HepG2 (cell line): Measurements from ENCODE around the gene EIF4E. TPM values are rescaled to one million over a fixed set of nuclear protein-coding genes. Genes with fewer than 3 reads are reported as not detected.

Experiments used
- BHLHE40 ChIP-seq: IDR thresholded peaks from 2 replicates; pipeline ENCODE4 v1.6.1; 2011; ENCODE audit warnings: low read length, improper control_type of control experiment
- BRCA1 ChIP-seq: sonication (generic); formaldehyde crosslinking; IDR thresholded peaks from 2 replicates; pipeline ENCODE4 v1.4.0; 2020; ENCODE audit warnings: missing genetic modification reagents
- FIP1L1 ChIP-seq: fragments of 200-400 bp; formaldehyde crosslinking; IDR thresholded peaks from 2 replicates; pipeline ENCODE4 v1.6.1; 2018; ENCODE audit warnings: low read depth, mild to moderate bottlenecking, low read length, moderate library complexity, borderline replicate concordance; ENCODE audit not compliant: insufficient read depth
- HDAC1 ChIP-seq: sonication (generic); formaldehyde crosslinking; IDR thresholded peaks from 2 replicates; pipeline ENCODE4 v1.5.1; 2020; ENCODE audit warnings: mild to moderate bottlenecking, missing genetic modification reagents
- IKZF1 ChIP-seq: fragments of 450-650 bp; IDR thresholded peaks from 2 replicates; pipeline ENCODE4 v1.7.1; 2016
- MAFG ChIP-seq: sonication (generic); formaldehyde crosslinking; IDR thresholded peaks from 2 replicates; pipeline ENCODE4 v1.5.1; 2020; ENCODE audit warnings: mild to moderate bottlenecking, missing genetic modification reagents
- SKI ChIP-seq: fragments of 450-650 bp; IDR thresholded peaks from one replicate; pipeline ENCODE4 v1.6.1; 2018; ENCODE audit warnings: mild to moderate bottlenecking; ENCODE audit not compliant: partially characterized antibody
- SP4 ChIP-seq: sonication (generic); formaldehyde crosslinking; IDR thresholded peaks from 2 replicates; pipeline ENCODE4 v1.8.1; 2023; ENCODE audit warnings: mild to moderate bottlenecking, missing genetic modification reagents
- TBL1XR1 ChIP-seq: fragments of 150-350 bp; IDR thresholded peaks from 2 replicates; pipeline ENCODE4 v1.6.1; 2014; ENCODE audit warnings: borderline replicate concordance, low read length; ENCODE audit not compliant: partially characterized antibody
- YEATS2 ChIP-seq: sonication (generic); formaldehyde crosslinking; IDR thresholded peaks from 2 replicates; pipeline ENCODE4 v1.4.0; 2020; ENCODE audit warnings: missing genetic modification reagents, borderline replicate concordance
- ZKSCAN5 ChIP-seq: sonication (generic); formaldehyde crosslinking; IDR thresholded peaks from 2 replicates; pipeline ENCODE4 v1.5.1; 2020; ENCODE audit warnings: mild to moderate bottlenecking, missing genetic modification reagents
- ZNF33A ChIP-seq: sonication (generic); formaldehyde crosslinking; IDR thresholded peaks from 2 replicates; pipeline ENCODE4 v1.5.1; 2020; ENCODE audit warnings: missing genetic modification reagents, mild to moderate bottlenecking, moderate library complexity, borderline replicate concordance
- ZNF501 ChIP-seq: sonication (generic); formaldehyde crosslinking; IDR thresholded peaks from 2 replicates; pipeline ENCODE4 v1.5.1; 2020; ENCODE audit warnings: mild to moderate bottlenecking, moderate library complexity, missing genetic modification reagents
- ZNF644 ChIP-seq: IDR thresholded peaks from 2 replicates; pipeline ENCODE4 v1.6.1; 2016; ENCODE audit warnings: low read depth
- ZNF720 ChIP-seq: sonication (generic); formaldehyde crosslinking; IDR thresholded peaks from 2 replicates; pipeline ENCODE4 v1.4.0; 2020; ENCODE audit warnings: missing genetic modification reagents
- ZNF766 ChIP-seq: sonication (generic); formaldehyde crosslinking; IDR thresholded peaks from 2 replicates; pipeline ENCODE4 v1.5.0; 2020; ENCODE audit warnings: missing genetic modification reagents, borderline replicate concordance
- ZSCAN22 ChIP-seq: sonication (generic); formaldehyde crosslinking; IDR thresholded peaks from 2 replicates; pipeline ENCODE4 v1.4.0; 2020; ENCODE audit warnings: mild to moderate bottlenecking, missing genetic modification reagents
- ZSCAN30 ChIP-seq: sonication (generic); formaldehyde crosslinking; IDR thresholded peaks from 2 replicates; pipeline ENCODE4 v1.5.0; 2020; ENCODE audit warnings: mild to moderate bottlenecking, missing genetic modification reagents
- polyA plus RNA-seq, 8 experiments: library from polyadenylated mRNA; depleted of rRNA in 3 of 8; stranded (reverse) in 7 of 8; unstranded in 1 of 8; fragments of >200 nt; fragmentation: Illumina TruSeq in 4 of 8; extraction: Trizol in 4 of 8; gene quantifications; 2 replicates each; pipeline versions ENCODE4 v1.2.1 to v1.2.3, GENCODE V29; 2011 to 2016; ENCODE audit warnings: low read depth in 4 of 8, missing spikeins in 1 of 8, mixed read lengths in 1 of 8; ENCODE audit not compliant: insufficient read depth in 1 of 8
- total RNA-seq, 5 experiments: library from RNA; depleted of rRNA; stranded (reverse); fragments of >200 nt; fragmentation: Illumina TruSeq; extraction: Trizol; gene quantifications; 2 replicates each; pipeline ENCODE4 v1.2.3, GENCODE V29; 2016; ENCODE audit warnings: low read depth in 1 of 5
- TF ChIP-seq, protein P1 (sequence below): sonication (generic); formaldehyde crosslinking; IDR thresholded peaks from 2 replicates; pipeline ENCODE4 v1.8.0; 2022; ENCODE audit warnings: mild to moderate bottlenecking, missing genetic modification reagents; ENCODE audit not compliant: insufficient replicate concordance
- TF ChIP-seq, protein P2 (sequence below): IDR thresholded peaks from 2 replicates; pipeline ENCODE4 v1.6.1; 2016; ENCODE audit warnings: low read depth, control low read depth
- TF ChIP-seq, protein P3 (sequence below): IDR thresholded peaks from 2 replicates; pipeline ENCODE4 v1.6.1; 2016; ENCODE audit warnings: missing genetic modification reagents, missing compliant biosample characterization
- TF ChIP-seq, protein P4 (sequence below): sonication (generic); formaldehyde crosslinking; IDR thresholded peaks from 2 replicates; pipeline ENCODE4 v1.4.0; 2020; ENCODE audit warnings: missing genetic modification reagents
- TF ChIP-seq, protein P5 (sequence below): sonication (generic); formaldehyde crosslinking; IDR thresholded peaks from 2 replicates; pipeline ENCODE4 v1.5.0; 2020; ENCODE audit warnings: mild to moderate bottlenecking, missing genetic modification reagents, borderline replicate concordance

The EIF4E gene
- total and polyA plus RNA-seq, 2 of the 13 experiments (the other 11 are each of a cell fraction or from before 2014, with no cell fraction given) = 50.8 to 194 TPM

DNA sequence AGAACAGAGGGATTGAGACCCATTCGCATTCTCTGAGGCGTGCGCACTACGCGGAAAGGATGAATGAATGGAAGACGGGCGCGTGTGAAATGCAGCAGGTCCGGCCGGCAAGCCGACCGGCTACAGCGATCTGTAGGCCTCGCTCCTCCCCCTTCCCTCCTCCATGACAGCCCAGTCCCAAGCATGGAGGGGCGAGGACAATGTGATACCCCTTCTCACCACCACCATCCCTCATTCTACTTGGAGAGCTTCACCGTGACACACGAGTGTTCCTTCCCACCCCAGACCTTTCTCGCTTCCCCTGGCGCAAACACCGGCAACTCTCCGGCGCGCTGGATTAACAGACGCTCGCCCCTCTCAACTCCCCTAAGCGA is 815 bp downstream of the EIF4E start (continued):
- TF ChIP-seq, protein P1, sequence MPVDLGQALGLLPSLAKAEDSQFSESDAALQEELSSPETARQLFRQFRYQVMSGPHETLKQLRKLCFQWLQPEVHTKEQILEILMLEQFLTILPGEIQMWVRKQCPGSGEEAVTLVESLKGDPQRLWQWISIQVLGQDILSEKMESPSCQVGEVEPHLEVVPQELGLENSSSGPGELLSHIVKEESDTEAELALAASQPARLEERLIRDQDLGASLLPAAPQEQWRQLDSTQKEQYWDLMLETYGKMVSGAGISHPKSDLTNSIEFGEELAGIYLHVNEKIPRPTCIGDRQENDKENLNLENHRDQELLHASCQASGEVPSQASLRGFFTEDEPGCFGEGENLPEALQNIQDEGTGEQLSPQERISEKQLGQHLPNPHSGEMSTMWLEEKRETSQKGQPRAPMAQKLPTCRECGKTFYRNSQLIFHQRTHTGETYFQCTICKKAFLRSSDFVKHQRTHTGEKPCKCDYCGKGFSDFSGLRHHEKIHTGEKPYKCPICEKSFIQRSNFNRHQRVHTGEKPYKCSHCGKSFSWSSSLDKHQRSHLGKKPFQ (CRISPR knock-in tag) = no peak
- TF ChIP-seq YEATS2 (0 out of 2 replicates have a peak, but pooled peaks have one; percentile 8), ZKSCAN5 (CRISPR knock-in tag) (no peak), SKI (no peak), IKZF1 (no peak), MAFG (CRISPR knock-in tag) (no peak), ZSCAN30 (CRISPR knock-in tag) (no peak), ZSCAN22 (CRISPR knock-in tag) (no peak), ZNF720 (CRISPR knock-in tag) (no peak), ZNF501 (CRISPR knock-in tag) (no peak), SP4 (CRISPR knock-in tag) (peak; percentile 58; the same call in 1 of the 2 replicates), TBL1XR1 (no peak), BHLHE40 (0 out of 2 replicates have a peak, but pooled peaks have one; percentile 5), ZNF766 (CRISPR knock-in tag) (no peak), FIP1L1 (no peak), ZNF33A (CRISPR knock-in tag) (no peak), HDAC1 (0 out of 2 replicates have a peak, but pooled peaks have one; percentile 21), ZNF644 (CRISPR knock-in tag) (0 out of 2 replicates have a peak, but pooled peaks have one; percentile 9), BRCA1 (CRISPR knock-in tag) (no peak)
- TF ChIP-seq, protein P2, sequence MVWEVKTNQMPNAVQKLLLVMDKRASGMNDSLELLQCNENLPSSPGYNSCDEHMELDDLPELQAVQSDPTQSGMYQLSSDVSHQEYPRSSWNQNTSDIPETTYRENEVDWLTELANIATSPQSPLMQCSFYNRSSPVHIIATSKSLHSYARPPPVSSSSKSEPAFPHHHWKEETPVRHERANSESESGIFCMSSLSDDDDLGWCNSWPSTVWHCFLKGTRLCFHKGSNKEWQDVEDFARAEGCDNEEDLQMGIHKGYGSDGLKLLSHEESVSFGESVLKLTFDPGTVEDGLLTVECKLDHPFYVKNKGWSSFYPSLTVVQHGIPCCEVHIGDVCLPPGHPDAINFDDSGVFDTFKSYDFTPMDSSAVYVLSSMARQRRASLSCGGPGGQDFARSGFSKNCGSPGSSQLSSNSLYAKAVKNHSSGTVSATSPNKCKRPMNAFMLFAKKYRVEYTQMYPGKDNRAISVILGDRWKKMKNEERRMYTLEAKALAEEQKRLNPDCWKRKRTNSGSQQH (CRISPR knock-in tag) = peak; percentile 100
- TF ChIP-seq, protein P3, sequence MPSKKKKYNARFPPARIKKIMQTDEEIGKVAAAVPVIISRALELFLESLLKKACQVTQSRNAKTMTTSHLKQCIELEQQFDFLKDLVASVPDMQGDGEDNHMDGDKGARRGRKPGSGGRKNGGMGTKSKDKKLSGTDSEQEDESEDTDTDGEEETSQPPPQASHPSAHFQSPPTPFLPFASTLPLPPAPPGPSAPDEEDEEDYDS = 0 out of 2 replicates have a peak, but pooled peaks have one; percentile 11
- TF ChIP-seq, protein P4, sequence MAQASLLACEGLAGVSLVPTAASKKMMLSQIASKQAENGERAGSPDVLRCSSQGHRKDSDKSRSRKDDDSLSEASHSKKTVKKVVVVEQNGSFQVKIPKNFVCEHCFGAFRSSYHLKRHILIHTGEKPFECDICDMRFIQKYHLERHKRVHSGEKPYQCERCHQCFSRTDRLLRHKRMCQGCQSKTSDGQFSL (CRISPR knock-in tag) = no peak; the same call in 1 of the 2 replicates
- TF ChIP-seq, protein P5, sequence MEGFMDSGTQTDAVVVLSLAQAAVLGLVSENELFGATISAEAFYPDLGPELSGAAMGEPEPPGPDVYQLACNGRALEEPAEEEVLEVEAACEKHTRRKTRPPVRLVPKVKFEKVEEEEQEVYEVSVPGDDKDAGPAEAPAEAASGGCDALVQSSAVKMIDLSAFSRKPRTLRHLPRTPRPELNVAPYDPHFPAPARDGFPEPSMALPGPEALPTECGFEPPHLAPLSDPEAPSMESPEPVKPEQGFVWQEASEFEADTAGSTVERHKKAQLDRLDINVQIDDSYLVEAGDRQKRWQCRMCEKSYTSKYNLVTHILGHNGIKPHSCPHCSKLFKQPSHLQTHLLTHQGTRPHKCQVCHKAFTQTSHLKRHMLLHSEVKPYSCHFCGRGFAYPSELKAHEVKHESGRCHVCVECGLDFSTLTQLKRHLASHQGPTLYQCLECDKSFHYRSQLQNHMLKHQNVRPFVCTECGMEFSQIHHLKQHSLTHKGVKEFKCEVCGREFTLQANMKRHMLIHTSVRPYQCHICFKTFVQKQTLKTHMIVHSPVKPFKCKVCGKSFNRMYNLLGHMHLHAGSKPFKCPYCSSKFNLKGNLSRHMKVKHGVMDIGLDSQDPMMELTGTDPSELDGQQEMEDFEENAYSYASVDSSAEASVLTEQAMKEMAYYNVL (CRISPR knock-in tag) = peak; percentile 62; the same call in 1 of the 2 replicates
